PC-9 (cell line): ENCODE results near the gene TMTC2. TPM values are rescaled to one million over a fixed set of nuclear protein-coding genes. Genes with fewer than 3 reads are reported as not detected.

Experiments
- BruUV-seq: library from RNA; stranded (reverse); fragments of 400-500 nt; replicated peaks from 2 replicates; lab custom pipeline; 2021; lab: Mats Ljungman, UMichigan
- CTCF ChIA-PET: fragments of 300-600 bp; sonication (Branson Sonifier 250); formaldehyde crosslinking; loops from one replicate; lab custom pipeline; 2022; ENCODE audit warnings: antibody characterized with exemption; lab: Charles Lee
- POLR2A ChIA-PET: fragments of 300-600 bp; sonication (Branson Sonifier 250); formaldehyde crosslinking; loops from one replicate; lab custom pipeline; 2022; ENCODE audit warnings: antibody characterized with exemption; ENCODE audit not compliant: unreplicated experiment; lab: Charles Lee
- DNase-seq, 2 experiments: peaks; one replicate each; pipeline versions ENCODE4 v3.0.0 to v3.0.0-alpha.2; 2015 to 2022; ENCODE audit warnings: mixed read lengths in 1 of 2
- H2AFZ ChIP-seq: fragments of 200-600 bp; sonication (generic); 2 replicates; pipeline ENCODE4 v1.8.1; 2017; ENCODE audit warnings: antibody characterized with exemption
- H3F3A ChIP-seq: fragments of 200-600 bp; sonication (generic); 2 replicates; pipeline ENCODE4 v1.8.1; 2017; ENCODE audit warnings: antibody characterized with exemption, mild to moderate bottlenecking, low read depth; ENCODE audit not compliant: insufficient read depth
- H3K27ac ChIP-seq: fragments of 200-600 bp; sonication (generic); 2 replicates; pipeline ENCODE4 v1.6.1; 2016; ENCODE audit warnings: mixed run types
- H3K27me3 ChIP-seq: fragments of 200-600 bp; sonication (generic); 2 replicates; pipeline ENCODE4 v1.6.1; 2016; ENCODE audit warnings: low read depth, mixed run types; ENCODE audit not compliant: insufficient read depth
- H3K36me3 ChIP-seq: fragments of 200-600 bp; sonication (generic); 2 replicates; pipeline ENCODE4 v1.6.1; 2016; ENCODE audit warnings: low read depth, mixed run types
- H3K4me1 ChIP-seq: fragments of 200-600 bp; sonication (generic); replicated peaks from 2 replicates; pipeline ENCODE4 v1.6.1; 2016; ENCODE audit warnings: mixed run types; ENCODE audit not compliant: insufficient read depth
- H3K4me2 ChIP-seq: fragments of 200-600 bp; sonication (generic); 2 replicates; pipeline ENCODE4 v1.6.1; 2017; ENCODE audit warnings: mixed run types
- H3K4me3 ChIP-seq: fragments of 200-600 bp; sonication (generic); 2 replicates; pipeline ENCODE4 v1.6.1; 2016; ENCODE audit warnings: mixed run types
- H3K79me2 ChIP-seq: fragments of 200-600 bp; sonication (generic); 2 replicates; pipeline ENCODE4 v1.6.1; 2017; ENCODE audit warnings: low read depth, mixed run types
- H3K9me2 ChIP-seq: fragments of 200-600 bp; sonication (generic); 2 replicates; pipeline ENCODE4 v1.8.1; 2017; ENCODE audit warnings: mild to moderate bottlenecking; ENCODE audit not compliant: insufficient read depth
- H3K9me3 ChIP-seq: fragments of 200-600 bp; sonication (generic); 2 replicates; pipeline ENCODE4 v1.8.1; 2016; ENCODE audit warnings: low read depth; ENCODE audit not compliant: insufficient read depth
- H4K20me1 ChIP-seq: fragments of 200-600 bp; sonication (generic); 2 replicates; pipeline ENCODE4 v1.8.1; 2017; ENCODE audit not compliant: insufficient read depth
- CTCF ChIP-seq: fragments of 200-600 bp; sonication (generic); conservative IDR thresholded peaks from 2 replicates; pipeline ENCODE4 v1.6.1; 2017; ENCODE audit warnings: mixed run types, antibody characterized with exemption, mild to moderate bottlenecking, moderate library complexity
- EZH2 ChIP-seq: fragments of 200-600 bp; sonication (generic); IDR thresholded peaks from 2 replicates; pipeline ENCODE4 v1.8.0; 2017; ENCODE audit warnings: antibody characterized with exemption, low read depth
- intact Hi-C: fragments of 100-400 bp; cut with micrococcal nuclease; formaldehyde crosslinking; loops from one replicate; pipeline ENCODE4 v1.10.0; 2022; ENCODE audit not compliant: unreplicated experiment
- total RNA-seq: library from RNA; stranded (reverse); gene quantifications from 2 replicates; pipeline ENCODE4 v1.2.3, GENCODE V29; 2021

The TMTC2 gene
- total RNA-seq, 1 experiment from 2014 or later: 8.6 TPM

- no peaks in the 10 kb centered on the region for H3K4me1 ChIP-seq
Measured at GRCh38 chr12:82749015-82749414, 62.3 kb downstream of the TMTC2 start.

GRCh38 chr12:82754856-82755255 is 68.2 kb downstream of the TMTC2 start:
- Histone ChIP-seq H3K36me3 (no peaks in the 10 kb centered on the region), H3K4me1 (no peaks in the 10 kb centered on the region), H3K27me3 (no peaks in the 10 kb centered on the region), H3K27ac (no peak overlapping the region), H3K4me3 (no peak overlapping the region), H3F3A (no peaks in the 10 kb centered on the region; the same call in 1 of the 2 replicates), H3K9me3 (no peaks in the 10 kb centered on the region), H3K9me2 (no peaks in the 10 kb centered on the region), H4K20me1 (no peaks in the 10 kb centered on the region), H3K79me2 (no peaks in the 10 kb centered on the region), H2AFZ (no peak overlapping the region), H3K4me2 (no peak overlapping the region)
- intact Hi-C loops: no loop called here
- TF ChIP-seq CTCF (no peak), EZH2 (no peak)
- ChIA-PET CTCF (no interaction called here), POLR2A (interaction anchor here (0.6 to 0.7 kb wide), 2 partner anchors 9 to 69 kb away, joined by 3 to 4 read pairs; no protein-coding TSS in a partner anchor)
- peak in 1 of 2 experiments; percentile 46 for DNase-seq
- BruUV-seq: no TSS peak

More at GRCh38 chr12:82749015-82749414, 62.3 kb downstream of the TMTC2 start:
- POLR2A ChIA-PET: no interaction called here
- no peak overlapping the region for H2AFZ ChIP-seq
- H3K79me2 ChIP-seq: no peaks in the 10 kb centered on the region
- intact Hi-C loops: loop anchor here (5.0 kb wide), 1 partner anchor 57 kb away; no protein-coding TSS in a partner anchor
- no peaks in the 10 kb centered on the region for H4K20me1 ChIP-seq
- H3F3A ChIP-seq: no peaks in the 10 kb centered on the region
- H3K4me3 ChIP-seq: no peak overlapping the region
- H3K36me3 ChIP-seq: no peaks in the 10 kb centered on the region
- H3K9me3 ChIP-seq: no peaks in the 10 kb centered on the region
- CTCF ChIA-PET: no interaction called here
- no peak overlapping the region for H3K4me2 ChIP-seq
- DNase-seq: no peak
- TF ChIP-seq EZH2 (no peak), CTCF (no peak)
- H3K9me2 ChIP-seq: no peaks in the 10 kb centered on the region
- BruUV-seq: no TSS peak
- H3K27me3 ChIP-seq: no peaks in the 10 kb centered on the region
- no peak overlapping the region for H3K27ac ChIP-seq

GRCh38 chr12:82756303-82756702 is 69.6 kb downstream of the TMTC2 start:
- H3K4me3 ChIP-seq: no peak overlapping the region
- no peaks in the 10 kb centered on the region for H3K9me3 ChIP-seq
- H3K4me1 ChIP-seq: no peaks in the 10 kb centered on the region
- CTCF ChIA-PET: no interaction called here
- H3K79me2 ChIP-seq: no peaks in the 10 kb centered on the region
- no peak overlapping the region for H3K27ac ChIP-seq
- no TSS peak for BruUV-seq
- no peak for TF ChIP-seq CTCF
- no peak for TF ChIP-seq EZH2
- H4K20me1 ChIP-seq: no peaks in the 10 kb centered on the region
- no peaks in the 10 kb centered on the region for H3K27me3 ChIP-seq
- no peak overlapping the region for H2AFZ ChIP-seq
- intact Hi-C loops: no loop called here
- no peaks in the 10 kb centered on the region; the same call in 1 of the 2 replicates for H3F3A ChIP-seq
- H3K9me2 ChIP-seq: no peaks in the 10 kb centered on the region
- no peak for DNase-seq
- no peaks in the 10 kb centered on the region for H3K36me3 ChIP-seq
- no peak overlapping the region for H3K4me2 ChIP-seq
- POLR2A ChIA-PET: no interaction called here
